M059J (cell line): Measurements from ENCODE around the gene PLXNB3. TPM values are rescaled to one million over a fixed set of nuclear protein-coding genes. Genes with fewer than 3 reads are reported as not detected.

Experiments used
- DNase-seq: peaks from one replicate; pipeline ENCODE4 v3.0.0-alpha.2; 2012; ENCODE audit warnings: low read depth
- total RNA-seq: library from RNA; depleted of rRNA; stranded (reverse); fragments of >200 nt; shearing (Covaris generic); gene quantifications from 2 replicates; pipeline ENCODE4 v1.2.3, GENCODE V29; 2014

The PLXNB3 gene
- total RNA-seq, 1 experiment from 2014 or later: 2.2 TPM

DNA sequence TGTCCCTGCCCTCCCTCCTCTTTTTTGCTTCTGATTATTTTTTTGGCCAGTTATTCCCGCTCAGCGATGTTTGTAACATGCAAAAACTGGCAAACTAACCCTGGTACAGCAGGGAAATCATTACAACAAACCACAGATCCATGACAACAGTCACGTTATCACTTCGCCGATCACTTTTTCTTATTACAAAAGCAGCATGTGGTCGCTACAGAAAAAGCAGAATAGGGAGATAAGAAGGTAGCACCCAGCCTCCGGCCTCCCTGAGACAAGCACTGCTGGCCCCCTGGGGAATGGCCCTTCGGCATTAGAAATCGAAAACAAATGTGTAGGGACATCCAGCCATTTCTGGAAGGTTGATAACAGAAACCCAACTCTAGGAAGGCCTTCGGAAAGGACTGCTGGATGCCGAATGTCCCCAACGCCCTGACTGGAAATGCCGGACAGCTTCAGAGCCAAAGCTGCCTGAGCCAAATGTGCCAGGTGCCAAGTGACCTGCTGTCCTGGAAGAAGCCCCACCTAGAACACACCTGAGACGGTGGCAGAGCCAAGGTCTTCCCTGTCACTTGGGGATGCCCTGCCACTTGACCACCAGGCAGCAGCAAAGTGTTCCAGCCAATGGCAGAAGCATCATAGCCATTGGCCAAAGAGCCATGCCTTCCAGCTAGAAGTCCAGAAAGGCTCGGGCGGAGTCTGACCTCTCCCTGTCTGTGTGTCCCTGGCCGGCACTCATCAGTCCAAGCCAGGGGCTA, 27.2 kb downstream of the PLXNB3 start:
- no peak for DNase-seq

DNA sequence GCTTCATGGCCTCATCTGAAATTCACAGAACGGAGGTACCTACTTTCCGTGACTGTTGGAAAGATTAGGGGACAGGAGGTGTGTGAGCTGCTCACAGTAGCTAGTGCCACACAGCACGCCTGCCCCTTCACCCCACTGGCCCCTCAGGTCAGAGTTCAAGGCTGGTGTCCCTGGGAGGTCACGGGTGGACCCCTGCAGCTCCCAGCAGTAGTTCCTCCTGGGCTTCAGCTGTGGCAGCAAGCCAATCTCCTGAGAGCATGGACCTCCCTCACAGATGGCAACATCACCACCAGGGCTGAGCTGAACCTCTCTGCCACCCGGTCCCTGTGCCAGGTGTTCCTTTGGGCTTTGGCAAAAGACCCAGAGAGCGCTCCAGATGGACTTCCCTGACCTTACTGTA, 28.3 kb downstream of the PLXNB3 start:
- DNase-seq: no peak

DNA sequence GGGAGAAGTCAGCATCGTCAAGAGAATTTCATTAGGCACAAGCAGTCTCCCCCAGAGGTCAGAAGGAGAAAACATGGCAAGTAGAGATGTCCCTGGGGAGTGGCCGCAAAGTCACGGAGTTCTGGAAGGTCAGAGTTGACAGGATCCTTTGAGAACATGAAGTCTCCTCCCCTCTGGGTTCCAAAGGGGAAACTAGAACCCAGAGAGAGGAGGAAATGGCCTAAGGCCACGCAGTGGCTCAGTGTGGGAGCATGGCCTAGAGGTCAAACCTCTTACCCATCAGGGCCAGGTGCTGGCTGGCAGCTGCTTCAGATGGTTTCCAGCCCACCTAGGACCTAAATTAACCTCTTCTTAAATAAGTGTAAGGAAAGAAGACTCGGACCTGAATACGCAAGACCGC, 29.2 kb downstream of the PLXNB3 start:
- peak; percentile 36 for DNase-seq

DNA sequence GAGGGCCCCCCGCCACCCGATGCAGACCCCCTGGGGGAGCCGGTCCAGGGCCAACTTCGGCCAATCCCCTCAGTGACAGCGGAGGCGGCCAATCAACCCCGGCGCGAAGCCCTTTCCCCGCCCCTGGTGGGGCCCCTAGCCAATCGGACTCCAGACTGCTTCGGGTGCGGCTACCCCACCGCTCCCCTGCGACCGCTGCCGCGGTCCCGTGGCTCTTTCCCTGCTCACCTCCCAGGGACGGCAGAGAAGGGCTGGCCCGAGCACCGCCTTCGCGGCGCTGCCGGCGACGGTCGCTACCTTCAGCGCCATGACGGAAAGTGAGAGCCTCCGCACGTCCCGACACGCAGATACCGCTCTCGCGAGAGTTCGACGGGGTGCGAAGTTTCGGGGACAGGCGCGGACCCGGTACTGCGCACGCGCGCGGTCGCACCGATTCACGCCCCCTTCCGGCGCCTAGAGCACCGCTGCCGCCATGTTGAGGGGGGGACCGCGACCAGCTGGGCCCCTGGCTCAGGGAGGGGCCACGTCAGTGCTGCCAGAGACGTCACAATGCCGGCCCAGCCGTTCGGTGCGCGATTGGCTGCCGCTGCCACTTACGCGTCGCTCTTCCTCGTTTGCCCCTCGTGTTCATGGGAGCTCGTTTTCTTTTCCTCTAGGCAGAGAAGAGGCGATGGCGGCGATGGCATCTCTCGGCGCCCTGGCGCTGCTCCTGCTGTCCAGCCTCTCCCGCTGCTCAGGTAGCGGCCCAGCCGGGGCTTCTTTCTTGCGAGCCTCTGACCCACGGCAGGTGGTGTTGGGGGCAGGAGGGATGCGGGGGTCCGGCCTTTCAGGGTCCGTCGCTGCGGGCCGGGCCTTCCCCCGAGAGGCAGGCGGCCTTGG, 30.2 kb downstream of the PLXNB3 start, which contains the start of the genes IDH3G and SSR4:
IDH3G (minus strand) TSS at position 358 of the 879 bp plus-strand sequence; CDS start at position 309, 49 bp downstream.
SSR4 (plus strand) TSS at position 651 of the 879 bp plus-strand sequence; CDS start at position 671, 20 bp downstream.
- DNase-seq: peak; percentile 96

DNA sequence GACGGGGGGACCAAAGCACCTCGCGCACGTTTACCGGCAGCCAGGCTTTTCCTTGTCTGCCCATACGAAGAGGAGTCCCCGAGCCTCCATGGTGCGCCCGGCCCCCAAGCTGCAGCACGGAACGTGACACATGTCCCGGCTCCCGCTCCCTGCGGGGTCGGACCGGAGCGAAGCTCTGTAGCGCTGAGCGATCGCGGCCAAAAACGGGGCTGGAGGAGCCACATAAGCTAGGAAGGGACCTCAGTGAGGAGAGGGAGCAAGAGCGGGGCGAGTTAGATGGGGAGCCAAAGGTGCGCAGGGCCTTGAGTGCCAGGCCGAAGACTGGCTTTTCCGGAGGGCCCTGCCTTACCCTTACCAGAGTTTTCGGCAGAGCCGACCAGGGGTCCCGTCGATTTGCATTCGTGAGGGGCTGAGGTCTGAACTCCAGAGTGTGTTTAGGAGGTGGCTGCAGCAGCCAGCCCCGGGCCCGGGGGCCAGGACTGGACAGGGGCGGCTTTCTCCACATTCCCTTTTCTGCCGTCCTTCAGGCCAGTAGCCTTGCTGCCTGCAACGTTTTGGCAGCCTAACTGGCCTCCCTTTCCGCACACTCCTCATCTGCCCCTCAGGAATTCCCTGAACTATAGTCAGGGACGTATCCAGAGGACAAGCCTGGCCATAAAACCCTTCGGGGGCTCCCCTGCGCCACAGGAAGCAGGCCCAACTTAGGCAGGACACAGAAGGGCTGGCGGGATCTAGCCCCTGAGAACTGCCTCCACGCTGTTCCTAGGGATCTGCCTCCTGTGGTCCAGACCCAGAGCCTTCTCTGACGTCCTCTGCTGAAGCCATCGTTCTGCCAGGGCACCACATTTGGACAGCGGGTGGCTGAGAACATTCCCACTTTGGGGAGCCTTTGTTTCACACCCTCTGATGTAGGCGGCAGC, 31.1 kb downstream of the PLXNB3 start:
- no peak for DNase-seq

DNA sequence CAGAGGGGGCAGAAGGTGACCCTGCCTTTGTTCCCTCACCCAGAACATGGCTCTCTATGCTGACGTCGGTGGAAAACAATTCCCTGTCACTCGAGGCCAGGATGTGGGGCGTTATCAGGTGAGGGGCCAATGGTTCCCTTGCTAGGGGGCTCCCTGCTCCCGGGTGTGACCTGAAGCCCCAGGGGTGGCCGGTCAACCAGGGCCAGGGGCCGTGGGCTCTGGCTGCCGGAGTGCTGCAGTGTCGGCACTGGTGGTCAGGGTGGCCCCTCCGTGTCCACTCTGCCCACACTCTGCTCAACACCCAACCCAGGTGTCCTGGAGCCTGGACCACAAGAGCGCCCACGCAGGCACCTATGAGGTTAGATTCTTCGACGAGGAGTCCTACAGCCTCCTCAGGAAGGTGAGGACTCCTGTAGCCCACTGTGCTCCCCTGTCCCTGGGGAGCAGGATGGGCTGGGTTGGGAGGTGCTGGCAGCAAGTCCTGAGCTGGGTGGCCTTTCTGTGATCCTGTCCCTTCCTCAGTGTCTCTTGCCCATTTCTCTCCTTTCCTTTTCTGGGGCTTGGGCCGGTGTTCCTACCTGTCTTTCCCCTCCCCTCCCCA, 33.5 kb downstream of the PLXNB3 start:
- DNase-seq: no peak

DNA sequence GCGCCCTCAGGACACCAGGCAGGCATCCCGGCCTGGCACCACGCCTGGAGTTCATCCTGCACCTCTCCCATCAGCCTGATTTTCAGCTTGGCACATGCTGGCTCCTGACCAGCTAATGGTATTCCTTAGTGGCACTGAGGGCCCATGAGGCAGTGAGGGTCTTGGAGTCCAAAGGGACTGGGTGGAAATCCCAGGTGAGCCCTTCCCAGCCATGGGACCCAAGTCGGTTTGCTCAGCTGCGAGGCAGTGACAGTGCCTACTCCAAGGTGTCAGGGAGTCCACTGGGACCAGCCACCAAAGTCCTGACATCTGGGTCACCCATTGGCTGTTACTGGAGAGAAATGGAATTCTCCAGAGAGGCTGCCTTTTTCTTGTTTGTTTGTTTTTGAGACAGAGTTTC, 35.3 kb downstream of the PLXNB3 start:
- DNase-seq: no peak

DNA sequence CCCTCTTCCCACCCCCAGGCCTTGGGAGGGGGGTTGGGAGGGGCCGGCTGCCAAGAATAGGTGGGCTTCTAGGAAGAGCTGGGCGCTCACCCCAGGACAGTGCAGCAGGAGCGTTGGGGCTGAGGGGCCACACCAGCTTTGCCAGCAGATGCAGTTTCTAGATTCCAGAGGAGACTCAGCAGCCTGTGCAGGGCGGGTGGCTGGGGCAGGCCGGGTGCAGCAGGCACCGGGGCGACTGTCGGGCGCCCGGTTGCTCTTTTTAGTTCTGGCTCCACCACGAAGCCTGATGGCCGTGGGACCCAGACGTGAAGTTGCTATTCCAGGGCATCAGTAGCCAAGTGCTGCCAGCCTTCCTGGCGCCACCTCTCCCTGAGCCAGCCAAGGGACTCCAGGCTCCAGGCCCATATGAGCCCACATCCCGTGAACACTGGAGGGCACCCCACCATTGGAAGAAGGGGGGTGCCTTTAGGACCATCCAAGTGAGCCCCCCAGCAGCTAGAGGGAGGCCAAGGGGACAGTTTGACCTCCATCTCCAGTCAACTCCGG, 36.2 kb downstream of the PLXNB3 start:
- no peak for DNase-seq

DNA sequence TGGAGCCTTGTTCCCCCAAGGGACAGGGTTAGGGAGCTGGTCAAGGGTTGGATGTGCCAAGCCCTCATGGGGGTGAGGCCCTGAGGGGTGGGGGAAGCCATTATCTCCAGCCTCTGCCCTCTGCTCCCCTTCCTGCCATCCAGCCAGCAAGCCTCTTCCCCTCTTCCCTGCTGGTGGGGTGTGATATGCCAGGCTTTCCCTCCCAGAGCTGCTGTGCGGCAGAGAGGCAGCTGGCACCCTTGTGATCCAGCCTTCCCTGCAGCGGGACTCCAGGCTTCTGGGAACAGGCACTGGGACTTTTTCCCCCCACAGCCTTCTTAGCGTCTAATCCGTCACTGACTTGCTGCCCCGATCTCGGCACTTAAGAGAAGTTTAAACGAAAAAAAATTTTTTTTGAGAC, 36.7 kb downstream of the PLXNB3 start:
- DNase-seq: no peak

DNA sequence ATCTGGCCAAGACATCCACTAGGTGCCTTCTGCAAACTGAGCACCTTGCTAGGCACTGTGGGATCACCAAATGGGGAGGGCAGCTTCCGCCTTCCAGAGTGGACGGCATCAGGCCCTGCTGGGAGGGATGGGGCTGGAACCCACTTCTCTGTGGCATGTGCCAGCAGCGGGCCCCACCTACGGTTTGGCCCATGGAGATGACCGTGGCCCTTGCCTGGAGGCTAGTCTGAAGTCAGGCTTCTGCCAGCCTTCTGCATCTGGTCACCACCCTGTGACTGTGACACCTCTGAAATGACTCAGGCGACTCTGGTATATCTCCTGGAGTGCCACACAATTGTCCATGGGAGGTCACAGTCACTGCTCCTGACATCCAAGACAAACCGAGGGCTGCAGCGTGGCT, 37.6 kb downstream of the PLXNB3 start:
- no peak for DNase-seq

DNA sequence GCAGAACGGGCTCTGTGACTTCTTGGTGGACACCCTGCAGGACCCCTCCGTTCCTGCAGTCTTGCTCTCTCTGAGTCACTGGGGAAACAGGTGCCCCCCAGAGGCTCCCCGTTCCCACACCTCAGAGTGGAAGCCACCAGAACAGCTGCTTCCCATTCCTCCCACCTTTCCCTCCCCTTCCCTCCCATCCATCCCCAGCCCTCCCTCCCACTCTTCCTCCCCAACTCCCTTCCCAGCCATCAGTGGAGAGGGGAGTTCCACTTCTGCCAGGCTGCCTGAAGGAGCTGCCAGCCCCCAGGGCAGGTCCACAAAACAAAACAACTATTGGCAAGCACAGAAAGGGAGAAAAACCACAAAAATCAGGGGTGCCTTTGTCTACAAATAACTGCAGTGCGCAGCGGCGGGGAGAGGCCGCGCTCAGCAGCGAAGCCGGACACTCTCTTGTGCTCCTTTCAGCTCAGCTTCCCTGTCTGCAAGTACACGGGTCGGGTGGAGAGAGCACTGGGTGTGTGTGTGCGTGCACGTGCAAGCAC, 38.5 kb downstream of the PLXNB3 start:
- DNase-seq: peak; percentile 33

DNA sequence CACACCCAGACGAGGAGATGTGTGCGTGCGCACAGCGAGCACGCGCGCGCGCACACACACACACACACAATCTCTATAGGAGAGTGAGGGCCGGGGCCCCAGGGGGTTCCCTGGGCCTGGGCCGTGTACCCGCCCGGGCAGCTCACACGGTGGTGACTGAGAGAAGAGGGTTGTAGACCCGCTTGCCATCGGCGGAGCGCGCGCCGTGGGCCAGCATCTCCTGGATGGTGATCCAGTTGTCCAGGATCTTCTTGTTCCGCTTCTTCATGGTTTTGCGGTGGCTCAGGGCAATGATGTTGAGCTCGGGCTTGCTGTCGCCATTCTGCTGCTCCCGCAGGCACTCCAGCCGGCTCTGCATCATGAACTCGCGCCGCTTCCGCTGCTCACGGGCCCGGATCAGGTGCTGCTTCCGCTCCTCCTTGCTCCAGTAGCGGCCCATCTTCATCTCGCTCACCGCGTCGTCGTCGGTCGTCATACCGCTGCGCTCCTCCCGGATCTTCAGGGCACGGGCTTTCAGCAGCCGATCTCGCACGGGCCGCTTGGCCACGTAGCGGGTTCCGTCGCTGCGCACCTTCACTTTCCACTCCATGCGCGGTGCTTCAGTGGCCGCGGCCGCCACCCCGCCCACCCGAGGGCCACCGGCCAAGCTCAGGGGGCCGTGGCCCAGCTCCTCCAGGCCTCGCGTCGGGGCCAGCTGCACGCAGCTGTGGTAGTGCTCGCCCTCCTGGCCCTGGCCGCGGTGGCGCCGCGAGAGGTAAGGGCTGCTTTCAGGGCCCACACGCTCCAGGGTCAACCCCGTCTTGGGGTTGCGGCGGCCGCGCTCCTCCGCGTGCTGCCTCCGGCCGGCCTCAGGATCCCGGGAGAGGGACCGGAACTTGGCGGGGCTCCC, 39.4 kb downstream of the PLXNB3 start:
- no peak for DNase-seq

DNA sequence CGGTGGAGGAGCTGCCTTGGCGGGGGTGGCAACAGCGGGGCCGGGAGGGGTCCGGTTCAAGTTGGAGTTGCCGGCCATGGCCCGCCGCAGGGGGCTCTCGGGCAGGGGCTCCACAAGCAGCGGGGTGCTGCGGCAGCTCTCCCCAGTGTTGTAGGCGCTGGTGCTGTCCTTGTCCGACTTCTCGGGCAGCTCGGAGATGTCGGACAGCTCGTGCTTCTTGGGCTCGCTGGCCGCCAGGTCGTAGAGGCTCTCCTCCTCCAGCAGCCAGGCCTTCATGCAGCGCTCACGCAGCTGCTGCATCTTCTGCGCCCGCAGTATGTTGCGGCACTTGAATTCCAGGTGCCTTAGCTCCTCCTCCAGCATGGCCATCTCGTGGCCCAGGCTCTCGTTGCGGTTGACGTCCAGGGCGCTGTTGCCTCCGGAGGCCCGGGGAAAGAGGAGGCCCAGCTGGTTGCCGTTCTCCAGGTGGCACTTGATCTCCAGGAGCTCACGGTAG, 40.1 kb downstream of the PLXNB3 start:
- DNase-seq: no peak

DNA sequence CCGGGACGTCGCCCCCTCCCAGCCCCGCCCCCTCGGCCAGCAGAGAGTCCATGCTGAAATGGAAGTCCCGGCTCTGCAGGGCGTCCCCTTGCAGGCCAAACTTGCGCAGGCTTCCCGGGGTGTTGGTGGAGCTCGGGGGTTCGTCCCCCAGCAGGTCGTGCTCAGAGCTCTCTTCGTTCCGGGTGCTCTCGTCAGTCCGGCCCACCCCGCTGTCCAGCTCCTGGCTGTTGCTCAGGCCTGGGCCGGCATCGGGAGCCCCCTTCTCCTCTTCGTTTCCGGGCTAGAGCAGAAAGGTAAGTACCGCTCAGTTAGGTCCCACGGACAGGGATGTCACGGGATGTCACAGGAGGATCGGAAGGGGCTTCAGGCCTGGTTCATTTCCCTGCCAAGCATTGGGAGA, 40.6 kb downstream of the PLXNB3 start:
- DNase-seq: no peak

DNA sequence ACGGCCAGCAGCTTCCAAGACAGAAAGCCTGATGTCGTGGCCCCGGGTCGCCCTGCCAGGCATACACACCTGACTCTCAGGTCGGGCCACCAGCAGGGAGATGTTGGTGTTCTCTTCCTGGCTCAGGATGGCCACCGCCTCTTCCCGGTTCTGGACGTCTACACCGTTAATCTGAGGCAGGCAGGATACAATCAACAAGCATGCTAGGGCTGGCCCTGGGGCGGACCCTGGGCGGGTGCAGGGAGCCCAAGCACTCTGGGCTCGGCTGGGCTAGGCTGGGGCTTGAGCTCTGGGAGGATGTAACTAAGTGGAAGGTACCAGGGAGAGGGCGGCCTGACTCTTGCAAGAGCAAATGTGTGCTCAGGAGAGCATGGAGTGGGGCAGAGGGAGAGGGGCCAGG, 41.4 kb downstream of the PLXNB3 start:
- no peak for DNase-seq

DNA sequence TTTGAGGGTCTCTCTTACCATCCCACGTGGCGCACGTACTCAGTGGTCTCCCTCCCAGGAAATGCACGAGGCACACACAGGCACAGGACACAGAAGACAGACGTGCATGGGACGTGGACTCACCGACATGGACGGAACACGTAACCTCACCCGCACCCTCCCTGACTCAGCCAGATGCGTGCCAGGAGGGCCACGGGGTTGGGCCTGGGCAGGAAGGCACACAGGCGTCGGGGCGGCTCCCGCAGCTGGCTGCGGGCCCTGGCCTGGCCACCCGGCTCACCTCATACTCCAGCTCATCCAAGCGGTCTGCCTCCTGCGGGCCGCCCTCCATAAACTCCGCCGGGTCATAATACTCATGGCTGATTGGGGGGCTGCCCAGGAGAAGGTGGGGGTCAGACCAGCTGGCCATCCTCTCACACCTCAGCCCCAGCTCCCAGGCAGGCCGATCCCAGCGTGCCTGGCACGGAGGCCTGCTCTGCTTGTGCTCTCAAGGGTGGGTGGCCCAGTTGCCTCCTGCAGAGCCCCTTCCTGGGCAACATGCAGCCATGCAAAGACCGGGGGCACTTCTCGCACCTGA, 43.0 kb downstream of the PLXNB3 start:
- DNase-seq: no peak

DNA sequence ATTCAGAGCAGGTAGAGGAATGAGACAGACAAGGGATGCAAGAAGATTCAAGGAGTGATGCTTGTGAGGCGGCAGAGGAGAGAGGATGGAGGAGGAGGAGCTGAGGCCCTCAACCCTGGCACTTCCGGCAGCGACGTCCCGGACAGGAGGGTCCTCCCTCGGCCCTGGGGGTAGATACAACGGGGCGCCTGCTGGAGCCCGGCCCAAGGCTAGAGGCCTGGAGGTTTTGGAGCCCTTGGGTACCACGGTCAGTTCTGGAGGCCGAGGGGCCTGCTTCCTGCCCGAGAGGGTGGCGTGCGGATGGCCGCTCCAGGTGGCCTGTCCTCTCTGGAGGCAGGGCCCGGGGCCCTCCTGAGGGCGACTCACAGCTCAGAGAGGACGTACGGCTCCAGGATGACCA, 43.9 kb downstream of the PLXNB3 start:
- no peak for DNase-seq

DNA sequence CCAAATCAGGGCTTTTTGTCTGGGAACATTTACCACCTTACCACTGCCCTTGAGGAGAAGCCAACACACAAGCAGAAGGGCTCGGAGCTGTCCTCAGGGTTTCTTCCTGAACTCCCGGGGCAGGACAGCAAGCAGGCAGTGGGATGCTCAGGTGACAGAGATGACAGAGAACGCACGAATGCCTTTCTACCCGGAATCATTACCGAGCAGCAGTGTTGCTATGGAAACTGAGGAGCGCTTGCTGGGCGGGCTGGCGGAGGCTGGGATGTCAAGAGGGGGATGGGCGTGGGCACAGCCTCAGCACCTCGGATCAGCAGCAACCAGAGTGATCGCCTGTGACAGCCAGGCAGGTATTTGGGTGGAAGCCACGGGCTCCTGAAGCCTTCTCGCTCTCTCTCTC, 48.2 kb downstream of the PLXNB3 start:
- DNase-seq: no peak

DNA sequence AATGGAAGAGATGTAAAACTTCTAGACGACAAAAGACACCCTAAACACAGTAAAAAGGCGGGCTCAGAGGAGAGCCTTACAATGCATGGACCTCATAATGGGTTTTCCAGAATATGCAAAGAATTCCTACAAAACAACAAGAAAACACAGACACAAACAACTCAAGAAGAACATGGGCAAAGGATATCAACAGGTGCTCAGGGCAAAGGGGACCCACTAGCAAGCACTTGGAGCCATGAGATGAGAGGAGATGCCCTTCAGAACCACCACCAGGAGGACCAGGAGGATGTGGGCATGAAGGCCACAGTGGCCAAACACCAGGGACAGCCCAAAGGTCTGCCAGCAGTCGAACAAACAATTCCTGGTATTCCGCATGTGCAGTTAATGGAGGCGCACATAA, 49.1 kb downstream of the PLXNB3 start:
- no peak for DNase-seq
